Osteocyte (in vitro differentiated cells): ENCODE results near the gene STARD3. TPM values are rescaled to one million over a fixed set of nuclear protein-coding genes. Genes with fewer than 3 reads are reported as not detected.

Experiments used
- DNase-seq: peaks from one replicate; pipeline ENCODE4 v3.0.0; 2021; ENCODE audit warnings: mixed read lengths; ENCODE audit not compliant: unreplicated experiment; ENCODE audit errors: extremely low spot score
- H3K27ac Mint-ChIP-seq: one replicate; pipeline ENCODE4 v1.8.0; 2021; ENCODE audit warnings: mild to moderate bottlenecking, mixed read lengths; ENCODE audit not compliant: unreplicated experiment
- H3K27me3 Mint-ChIP-seq: one replicate; pipeline ENCODE4 v1.8.0; 2021; ENCODE audit warnings: mixed read lengths; ENCODE audit not compliant: unreplicated experiment
- H3K36me3 Mint-ChIP-seq: one replicate; pipeline ENCODE4 v1.8.0; 2021; ENCODE audit warnings: mixed read lengths; ENCODE audit not compliant: unreplicated experiment
- H3K4me1 Mint-ChIP-seq: one replicate; pipeline ENCODE4 v1.8.0; 2021; ENCODE audit warnings: mixed read lengths; ENCODE audit not compliant: unreplicated experiment
- H3K4me3 Mint-ChIP-seq: one replicate; pipeline ENCODE4 v1.8.0; 2021; ENCODE audit warnings: mild to moderate bottlenecking, moderate library complexity, mixed read lengths; ENCODE audit not compliant: unreplicated experiment
- H3K9me3 Mint-ChIP-seq: one replicate; pipeline ENCODE4 v1.8.0; 2021; ENCODE audit warnings: mixed read lengths; ENCODE audit not compliant: unreplicated experiment
- CTCF ChIP-seq: fragments of 200-600 bp; sonication (generic); IDR thresholded peaks from 2 replicates; pipeline ENCODE4 v1.5.0; 2021; ENCODE audit warnings: antibody characterized with exemption, mild to moderate bottlenecking, moderate library complexity
- total RNA-seq: library from RNA; stranded (reverse); gene quantifications from 2 replicates; pipeline ENCODE4 v1.2.1, GENCODE V29; 2021

The STARD3 gene
- total RNA-seq, 1 donor from 2014 or later = 68.9 TPM

GRCh38 chr17:39605492-39606433 lies 31.2 kb upstream of the STARD3 start:
- TF ChIP-seq CTCF = no peak
- Mint-ChIP-seq H3K36me3 (peaks cover 3% of the 10 kb centered on the region), H3K4me3 (no peak overlapping the region), H3K27ac (no peak overlapping the region), H3K27me3 (peaks cover 73% of the 10 kb centered on the region), H3K9me3 (no peaks in the 10 kb centered on the region), H3K4me1 (peaks cover 8% of the 10 kb centered on the region)
- no peak for DNase-seq

DNA sequence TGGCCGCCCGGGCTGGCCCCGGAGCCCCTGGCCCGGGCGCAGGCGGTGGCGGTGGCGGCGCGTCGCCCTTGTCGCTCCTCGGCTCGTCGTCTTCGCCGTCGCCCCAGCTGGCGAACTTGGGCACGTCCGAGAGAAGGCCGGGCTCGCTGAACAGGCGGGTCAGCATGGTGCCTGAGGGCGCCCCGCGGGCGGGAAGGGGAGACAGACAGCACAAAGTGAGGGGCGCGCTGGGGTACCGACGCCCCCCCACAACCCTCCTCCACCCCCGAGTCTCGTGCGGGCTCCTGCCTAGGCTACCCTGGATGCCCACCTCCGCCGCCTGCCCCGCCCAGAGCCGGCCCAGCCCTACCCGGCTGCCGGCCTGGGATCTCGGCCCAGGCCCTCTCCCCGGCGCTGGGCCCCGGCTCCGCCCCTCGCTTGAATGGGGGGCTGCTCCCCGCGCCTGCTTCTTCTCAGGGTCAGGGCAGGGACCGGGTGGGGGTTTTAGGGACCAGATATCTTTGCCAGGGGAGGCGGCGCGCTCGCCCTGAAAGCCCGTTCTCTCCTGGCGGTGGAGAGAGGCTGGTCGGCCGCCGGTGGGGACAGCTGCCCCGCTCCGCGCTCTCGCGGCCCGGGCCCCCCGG lies 30.4 kb upstream of the STARD3 start:
- Mint-ChIP-seq H3K27ac (no peak overlapping the region), H3K27me3 (peaks cover 73% of the 10 kb centered on the region), H3K36me3 (no peaks in the 10 kb centered on the region), H3K4me3 (no peak overlapping the region), H3K4me1 (peaks cover 8% of the 10 kb centered on the region), H3K9me3 (no peaks in the 10 kb centered on the region)
- DNase-seq = no peak
- TF ChIP-seq CTCF = no peak

- no peak for TF ChIP-seq CTCF
- peaks cover 8% of the 10 kb centered on the region for H3K4me1 Mint-ChIP-seq
- no peak for DNase-seq
- no peaks in the 10 kb centered on the region for H3K36me3 Mint-ChIP-seq
- H3K27me3 Mint-ChIP-seq = peaks cover 66% of the 10 kb centered on the region
- no peaks in the 10 kb centered on the region for H3K9me3 Mint-ChIP-seq
- H3K4me3 Mint-ChIP-seq = no peak overlapping the region
- no peak overlapping the region for H3K27ac Mint-ChIP-seq
These were observed 29.7 kb upstream of the STARD3 start for GRCh38 chr17:39607057-39607850.

GRCh38 chr17:39607851-39608130 lies 29.2 kb upstream of the STARD3 start, which contains the start of gene NEUROD2:
Gene NEUROD2 (minus strand): TSS chr17:39607920. CDS start chr17:39606599, 1,321 bp downstream.
- Mint-ChIP-seq H3K27ac (no peak within 1 kb of the TSS), H3K4me3 (no peak within 1 kb of the TSS), H3K36me3 (no peaks in the 10 kb centered on the region), H3K4me1 (peaks cover 8% of the 10 kb centered on the region), H3K27me3 (peaks cover 62% of the 10 kb centered on the region), H3K9me3 (no peaks in the 10 kb centered on the region)
- TF ChIP-seq CTCF = no peak
- no peak for DNase-seq
